Non-pigmented ciliary epithelial cell (primary cell): ENCODE results near the gene SORCS2.

Experiments
- DNase-seq: peaks from one replicate; pipeline ENCODE4 v3.0.0-alpha.2; 2010; ENCODE audit warnings: low read depth

SORCS2 gene

GRCh38 chr4:7429069-7429416 lies 236.7 kb downstream of the SORCS2 start:
- DNase-seq = no peak

GRCh38 chr4:7429601-7430078 lies 237.3 kb downstream of the SORCS2 start:
- DNase-seq = no peak

GRCh38 chr4:7430368-7430964 lies 238.1 kb downstream of the SORCS2 start:
- no peak for DNase-seq

- no peak for DNase-seq
Measured at GRCh38 chr4:7430965-7431695, 238.8 kb downstream of the SORCS2 start.

- no peak for DNase-seq
Measured at GRCh38 chr4:7431696-7432530, 239.6 kb downstream of the SORCS2 start.

- DNase-seq = no peak
Measured at GRCh38 chr4:7432531-7433375, 240.4 kb downstream of the SORCS2 start.

GRCh38 chr4:7433376-7434140 lies 241.2 kb downstream of the SORCS2 start:
- DNase-seq = no peak

- no peak for DNase-seq
Measured at GRCh38 chr4:7434141-7434765, 241.9 kb downstream of the SORCS2 start.

GRCh38 chr4:7434766-7435150 lies 242.4 kb downstream of the SORCS2 start, which contains the start of gene PSAPL1:
Gene PSAPL1, minus strand, starts transcription at chr4:7434930. Its CDS starts 51 bp downstream, at chr4:7434879.
- DNase-seq = no peak

- no peak for DNase-seq
Measured at GRCh38 chr4:7435471-7436061, 243.2 kb downstream of the SORCS2 start.

GRCh38 chr4:7436256-7436655 lies 243.9 kb downstream of the SORCS2 start:
- no peak for DNase-seq

GRCh38 chr4:7439699-7440098 lies 247.4 kb downstream of the SORCS2 start:
- DNase-seq = no peak

- no peak for DNase-seq
Measured at GRCh38 chr4:7441201-7441600, 248.9 kb downstream of the SORCS2 start.

- DNase-seq = no peak
Measured at GRCh38 chr4:7442574-7443162, 250.3 kb downstream of the SORCS2 start.

GRCh38 chr4:7444314-7444713 lies 252.0 kb downstream of the SORCS2 start:
- DNase-seq = no peak

- DNase-seq = no peak
Measured at GRCh38 chr4:7444731-7445130, 252.4 kb downstream of the SORCS2 start.

- DNase-seq = no peak
Measured at GRCh38 chr4:7447236-7447635, 254.9 kb downstream of the SORCS2 start.

- DNase-seq = no peak
Measured at GRCh38 chr4:7448036-7448435, 255.7 kb downstream of the SORCS2 start.

GRCh38 chr4:7450775-7451433 lies 258.6 kb downstream of the SORCS2 start:
- no peak for DNase-seq
